GM18858 (cell line): ENCODE measurements around the gene SAMD14.

ENCODE experiments used
- ATAC-seq: cut with Tn5 transposase; IDR thresholded peaks from one replicate; pipeline ENCODE4 v1.9.1; 2021; ENCODE audit not compliant: unreplicated experiment

The SAMD14 gene

GRCh38 chr17:50097926-50098325 lies 32.0 kb downstream of the SAMD14 start:
- ATAC-seq, result no peak

- ATAC-seq, result no peak
Measured at GRCh38 chr17:50097455-50097854, 32.5 kb downstream of the SAMD14 start.

GRCh38 chr17:50096758-50097157 lies 33.2 kb downstream of the SAMD14 start:
- no peak for ATAC-seq

DNA sequence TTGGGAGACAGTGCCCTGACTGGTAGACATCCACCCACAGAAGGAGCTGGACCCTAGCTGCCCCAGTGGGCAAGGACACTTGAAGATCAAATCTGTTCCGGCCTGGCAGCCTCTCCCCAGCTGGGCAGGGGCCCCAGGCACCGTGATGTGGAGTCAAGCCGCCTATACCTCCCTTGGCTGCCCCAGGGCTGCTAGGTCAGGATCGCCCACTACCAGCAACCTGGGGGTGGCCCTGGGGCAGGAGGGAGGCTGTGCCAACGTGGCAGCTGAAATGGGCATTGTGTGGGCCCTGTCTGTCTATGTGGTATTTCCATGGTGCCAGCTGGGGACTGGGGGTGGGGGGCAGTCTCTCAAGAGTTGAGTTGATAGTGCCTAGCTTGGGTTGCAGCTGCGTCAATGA lies 33.9 kb downstream of the SAMD14 start:
- no peak for ATAC-seq

DNA sequence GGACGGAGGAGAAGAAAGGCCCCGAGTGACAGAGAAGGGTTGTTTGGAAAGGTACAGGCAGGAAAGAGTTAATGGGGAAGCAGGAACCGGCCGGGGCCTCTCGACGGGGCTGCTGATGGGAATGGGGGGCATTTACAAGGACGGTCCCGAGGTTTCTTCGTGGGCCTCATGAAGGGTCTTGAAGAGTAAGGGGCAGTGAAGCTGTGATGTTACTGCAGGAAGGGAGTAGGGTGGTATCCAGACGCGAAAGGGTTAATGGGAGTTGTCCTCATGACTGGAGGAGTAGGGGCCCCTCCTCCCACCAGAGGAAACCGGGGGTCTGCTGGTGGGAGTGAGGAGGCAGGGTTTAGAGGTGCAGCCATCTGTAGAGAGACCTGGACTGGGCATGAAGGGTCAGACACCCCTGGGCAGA lies 34.3 kb downstream of the SAMD14 start:
- ATAC-seq, result no peak

DNA sequence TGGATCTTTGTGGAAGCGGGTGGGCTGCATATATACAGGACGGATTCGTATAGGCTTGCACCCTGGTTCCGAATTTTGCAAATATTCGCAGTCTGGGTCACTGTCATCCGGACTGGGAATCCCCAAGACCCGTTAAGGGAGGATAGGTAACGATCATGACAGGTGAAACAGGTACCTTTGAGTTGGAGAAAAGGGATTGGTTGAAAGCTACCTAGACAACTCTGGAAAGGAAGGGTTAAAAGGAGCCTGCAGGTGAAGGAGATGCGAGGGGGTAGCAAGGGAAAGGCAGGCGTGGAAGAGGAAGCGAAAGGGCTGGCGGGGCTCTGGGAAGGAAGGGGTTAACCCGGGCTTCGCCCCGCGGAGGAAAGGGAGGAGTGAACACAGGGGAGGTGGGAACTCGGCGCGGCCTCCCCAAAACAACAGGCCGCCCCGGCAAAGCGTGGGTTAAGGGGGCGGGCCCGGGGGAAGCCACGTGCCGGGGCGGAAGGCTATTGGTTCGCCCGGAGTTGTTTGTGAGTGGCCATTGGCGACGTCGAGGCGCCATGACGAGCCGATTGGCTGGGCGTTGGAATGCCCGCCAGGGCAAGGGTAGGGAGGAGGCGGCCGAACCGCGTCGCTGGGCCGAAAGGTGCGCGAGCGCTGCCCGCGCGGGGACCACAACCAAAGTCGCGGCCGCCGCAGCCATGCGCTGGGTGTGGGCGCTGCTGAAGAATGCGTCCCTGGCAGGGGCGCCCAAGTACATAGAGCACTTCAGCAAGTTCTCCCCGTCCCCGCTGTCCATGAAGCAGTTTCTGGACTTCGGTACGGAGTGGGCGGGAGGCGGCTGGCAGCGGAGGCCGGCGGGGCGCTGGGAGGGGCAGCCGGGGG lies 35.0 kb downstream of the SAMD14 start, which contains the start of gene PDK2:
Gene PDK2 (plus strand): TSS at position 599 of the 867 bp plus-strand sequence. CDS start 85 bp downstream, at position 684.
- ATAC-seq, result peak; percentile 89

DNA sequence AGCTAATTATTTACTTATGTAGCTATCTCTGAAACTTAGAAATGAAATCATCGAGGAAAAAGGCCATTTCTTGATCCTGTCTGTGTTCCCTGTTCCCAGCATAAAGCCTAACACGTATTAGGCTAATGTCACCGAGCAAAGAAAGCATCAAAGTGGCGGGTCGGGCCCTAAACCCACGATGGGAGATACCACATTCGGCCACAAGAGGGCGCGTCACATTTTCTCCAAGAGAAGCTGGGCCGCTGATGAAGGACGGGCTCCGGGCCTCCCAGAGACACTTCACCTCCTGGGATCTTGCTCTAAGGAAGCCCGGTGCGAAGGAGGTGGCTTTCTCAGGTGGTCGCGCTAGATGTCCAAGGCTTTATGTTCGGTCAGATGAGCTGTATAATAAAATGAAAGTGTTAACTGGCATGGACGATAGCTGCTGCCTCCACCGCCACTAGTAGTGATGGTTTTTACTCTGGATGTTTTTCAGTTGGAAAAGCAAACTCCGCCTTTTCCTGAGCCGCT lies 35.7 kb downstream of the SAMD14 start:
- no peak for ATAC-seq

DNA sequence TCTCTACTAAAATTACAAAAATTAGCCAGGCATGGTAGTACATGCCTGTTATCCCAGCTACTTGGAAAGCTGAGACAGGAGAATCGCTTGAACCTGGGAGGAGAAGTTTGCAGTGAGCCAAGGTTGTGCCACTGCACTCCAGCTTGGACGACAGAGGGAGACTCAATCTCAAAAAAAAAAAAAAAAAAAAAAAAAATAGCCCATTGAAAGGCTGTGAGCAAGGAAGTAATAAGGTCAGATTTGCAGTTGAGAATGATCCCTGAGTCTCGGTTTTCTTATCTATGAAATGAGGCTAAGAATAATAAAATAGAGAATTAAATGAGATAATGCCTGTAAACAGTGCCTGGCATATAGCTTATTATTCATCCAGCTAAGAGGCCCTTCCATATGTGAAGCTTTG lies 36.2 kb downstream of the SAMD14 start:
- ATAC-seq, result no peak

GRCh38 chr17:50093246-50093645 lies 36.7 kb downstream of the SAMD14 start:
- ATAC-seq, result no peak

GRCh38 chr17:50091918-50092285 lies 38.1 kb downstream of the SAMD14 start:
- ATAC-seq, result no peak

- no peak for ATAC-seq
Measured at GRCh38 chr17:50090971-50091917, 38.7 kb downstream of the SAMD14 start.

DNA sequence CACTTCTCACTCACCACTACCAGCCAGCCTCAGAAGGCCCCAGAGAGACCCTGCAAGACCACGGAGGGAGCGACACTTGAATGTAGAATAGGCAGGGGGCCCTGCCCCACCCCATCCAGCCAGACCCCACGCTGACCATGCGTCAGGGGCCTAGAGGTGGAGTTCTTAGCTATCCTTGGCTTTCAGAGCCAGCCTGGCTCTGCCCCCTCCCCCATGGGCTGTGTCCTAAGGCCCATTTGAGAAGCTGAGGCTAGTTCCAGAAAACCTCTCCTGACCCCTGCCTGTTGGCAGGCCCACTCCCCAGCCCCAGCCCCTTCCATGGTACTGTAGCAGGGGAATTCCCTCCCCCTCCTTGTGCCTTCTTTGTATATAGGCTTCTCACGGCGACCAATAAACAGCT lies 39.9 kb downstream of the SAMD14 start:
- ATAC-seq, result no peak

DNA sequence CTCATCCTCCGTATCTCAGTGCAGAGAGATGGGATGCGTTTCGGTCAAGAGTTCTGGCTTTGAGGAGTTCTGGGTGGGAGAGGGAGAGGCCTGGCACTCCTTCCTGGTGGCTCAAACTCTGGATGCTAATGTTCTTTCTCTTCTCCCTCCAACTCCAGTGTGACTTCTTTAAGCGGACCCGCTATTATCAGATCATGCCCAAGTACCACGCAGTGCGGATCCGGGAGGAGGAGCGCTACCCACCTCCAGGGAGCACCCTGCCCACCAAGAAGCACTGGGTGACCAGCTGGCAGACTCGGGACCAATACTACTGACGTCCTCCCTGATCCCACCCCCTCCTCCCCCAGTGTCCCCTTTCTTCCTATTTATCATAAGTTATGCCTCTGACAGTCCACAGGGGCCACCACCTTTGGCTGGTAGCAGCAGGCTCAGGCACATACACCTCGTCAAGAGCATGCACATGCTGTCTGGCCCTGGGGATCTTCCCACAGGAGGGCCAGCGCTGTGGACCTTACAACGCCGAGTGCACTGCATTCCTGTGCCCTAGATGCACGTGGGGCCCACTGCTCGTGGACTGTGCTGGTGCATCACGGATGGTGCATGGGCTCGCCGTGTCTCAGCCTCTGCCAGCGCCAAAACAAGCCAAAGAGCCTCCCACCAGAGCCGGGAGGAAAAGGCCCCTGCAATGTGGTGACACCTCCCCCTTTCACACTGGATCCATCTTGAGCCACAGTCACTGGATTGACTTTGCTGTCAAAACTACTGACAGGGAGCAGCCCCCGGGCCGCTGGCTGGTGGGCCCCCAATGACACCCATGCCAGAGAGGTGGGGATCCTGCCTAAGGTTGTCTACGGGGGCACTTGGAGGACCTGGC lies 40.8 kb downstream of the SAMD14 start:
- no peak for ATAC-seq

- no peak for ATAC-seq
Measured at GRCh38 chr17:50087912-50088405, 42.0 kb downstream of the SAMD14 start.

DNA sequence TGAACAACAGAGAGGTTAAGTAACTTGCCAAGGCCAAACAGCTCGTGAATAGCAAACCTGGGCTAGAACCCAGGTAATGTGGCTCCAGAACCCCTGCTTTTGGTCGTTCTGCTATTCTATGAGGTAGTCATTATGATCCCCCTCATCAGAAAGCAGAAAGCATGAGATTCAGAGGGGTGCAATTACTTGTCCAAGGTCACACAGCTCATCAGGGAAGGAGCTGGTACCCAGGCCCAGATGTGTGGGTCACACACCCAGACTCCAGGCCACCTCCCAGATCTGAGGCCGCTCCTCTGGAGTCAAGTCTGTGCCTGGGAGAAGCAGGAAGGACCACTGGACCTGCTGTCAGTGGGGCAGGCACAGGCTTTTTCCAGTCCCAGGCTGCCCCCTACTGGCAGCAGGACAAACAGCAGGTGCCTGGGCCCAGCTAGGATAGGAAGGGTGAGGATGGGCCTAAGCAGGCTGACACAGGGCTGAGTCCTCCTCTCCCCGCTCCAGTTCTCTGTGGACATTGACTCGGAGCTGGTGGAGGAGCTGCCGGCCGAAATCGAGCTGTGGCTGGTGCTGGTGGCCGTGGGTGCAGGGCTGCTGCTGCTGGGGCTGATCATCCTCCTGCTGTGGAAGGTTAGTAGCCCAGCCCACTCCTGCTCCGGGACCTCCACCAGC lies 42.6 kb downstream of the SAMD14 start:
- no peak for ATAC-seq

- ATAC-seq, result no peak
Measured at GRCh38 chr17:50081757-50082156, 48.2 kb downstream of the SAMD14 start.

GRCh38 chr17:50080827-50081226 lies 49.1 kb downstream of the SAMD14 start:
- ATAC-seq, result no peak

DNA sequence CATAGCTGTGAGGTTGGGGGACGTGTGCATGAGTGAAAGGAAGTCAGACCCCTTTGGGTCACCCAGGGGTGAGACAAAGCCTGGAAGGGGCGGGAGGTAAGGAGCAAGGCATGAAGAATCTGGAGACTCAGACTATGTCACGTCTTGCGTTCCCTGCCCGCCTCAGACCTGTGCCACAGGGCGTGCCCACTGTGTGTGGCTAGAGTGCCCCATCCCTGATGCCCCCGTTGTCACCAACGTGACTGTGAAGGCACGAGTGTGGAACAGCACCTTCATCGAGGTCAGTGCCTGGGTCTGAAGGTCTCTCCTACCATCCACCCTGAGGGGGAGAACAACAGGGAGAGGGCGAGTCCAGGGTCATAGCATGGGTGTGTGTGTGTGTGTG lies 49.9 kb downstream of the SAMD14 start:
- ATAC-seq, result no peak

GRCh38 chr17:50079334-50080095 lies 50.4 kb downstream of the SAMD14 start:
- ATAC-seq, result no peak
